ENCODE results near the gene RPL18.

The RPL18 gene

GRCh38 chr19:48603001-48603400, 16.0 kb downstream of the RPL18 start:
- no peak overlapping the region for H3K4me3 ChIP-seq (ENCODE audit: low read depth, low read length)
- no peak for TF ChIP-seq CTCF (IDR thresholded peaks at IDR 0.05; ENCODE audit: borderline replicate concordance, insufficient read depth, low read depth, low read length)

GRCh38 chr19:48600679-48601417, 18.1 kb downstream of the RPL18 start:
- no peak for TF ChIP-seq CTCF (IDR thresholded peaks at IDR 0.05; ENCODE audit: borderline replicate concordance, insufficient read depth, low read depth, low read length)
- H3K4me3 ChIP-seq (ENCODE audit: low read depth, low read length) = no peak overlapping the region

GRCh38 chr19:48598996-48599700, 19.8 kb downstream of the RPL18 start:
- H3K4me3 ChIP-seq (ENCODE audit: low read depth, low read length) = no peak overlapping the region
- TF ChIP-seq CTCF (IDR thresholded peaks at IDR 0.05; ENCODE audit: borderline replicate concordance, insufficient read depth, low read depth, low read length) = no peak

GRCh38 chr19:48596679-48597465, 22.1 kb downstream of the RPL18 start:
- no peak for TF ChIP-seq CTCF (IDR thresholded peaks at IDR 0.05; ENCODE audit: borderline replicate concordance, insufficient read depth, low read depth, low read length)
- peak overlapping the region; percentile 5 for H3K4me3 ChIP-seq (ENCODE audit: low read depth, low read length)

- no peak for TF ChIP-seq CTCF (IDR thresholded peaks at IDR 0.05; ENCODE audit: borderline replicate concordance, insufficient read depth, low read depth, low read length)
Observed at GRCh38 chr19:48596237-48596636, 22.7 kb downstream of the RPL18 start.

GRCh38 chr19:48595833-48596232, 23.1 kb downstream of the RPL18 start:
- TF ChIP-seq CTCF (IDR thresholded peaks at IDR 0.05; ENCODE audit: borderline replicate concordance, insufficient read depth, low read depth, low read length) = no peak
- H3K4me3 ChIP-seq (ENCODE audit: low read depth, low read length) = no peak overlapping the region

More at GRCh38 chr19:48596237-48596636, 22.7 kb downstream of the RPL18 start:
- no peak overlapping the region for H3K4me3 ChIP-seq (ENCODE audit: low read depth, low read length)

Data from GM12875 (cell line).